ENCODE data around the gene CNOT2. TPM values are rescaled to one million over a fixed set of nuclear protein-coding genes. Genes with fewer than 3 reads are reported as not detected.
"Not testable (repeated sequence)": the region's sequence is repeated elsewhere in the genome, so short reads cannot be mapped to it uniquely, and the experiment has no call there.

Gene CNOT2
- polyA plus RNA-seq, 2 donors = 18.7 to 25.1 TPM

DNA sequence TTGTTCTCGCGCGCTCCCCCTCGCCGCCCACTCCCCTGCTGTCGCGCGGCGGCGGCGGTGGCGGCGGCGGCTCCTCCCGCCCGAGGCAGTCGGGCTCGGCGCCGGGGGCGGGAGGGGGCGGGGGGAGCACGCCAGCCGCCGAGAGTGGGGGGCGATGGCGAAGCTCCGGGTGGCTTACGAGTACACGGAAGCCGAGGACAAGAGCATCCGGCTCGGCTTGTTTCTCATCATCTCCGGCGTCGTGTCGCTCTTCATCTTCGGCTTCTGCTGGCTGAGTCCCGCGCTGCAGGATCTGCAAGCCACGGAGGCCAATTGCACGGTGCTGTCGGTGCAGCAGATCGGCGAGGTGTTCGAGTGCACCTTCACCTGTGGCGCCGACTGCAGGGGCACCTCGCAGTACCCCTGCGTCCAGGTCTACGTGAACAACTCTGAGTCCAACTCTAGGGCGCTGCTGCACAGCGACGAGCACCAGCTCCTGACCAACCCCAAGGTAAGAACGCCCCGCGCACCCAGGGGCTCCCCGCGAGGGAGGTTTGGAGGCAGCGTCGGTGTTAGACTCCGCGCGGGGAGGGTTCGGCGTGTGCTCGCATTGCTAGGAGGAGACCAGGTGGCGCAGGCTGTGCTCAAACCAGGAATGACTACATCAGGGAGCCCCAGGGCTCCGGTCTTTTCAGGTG, 123.5 kb downstream of the CNOT2 start:
- Histone ChIP-seq H3K4me3 (ENCODE audit: low read depth in 1 of 2, low read length in 2 of 2) (peak overlapping the region; percentile 58 to 77), H3K27ac (ENCODE audit: low read depth in 2 of 2, low read length in 1 of 2) (no peak overlapping the region), H3K9me3 (ENCODE audit: control insufficient read depth in 2 of 2, insufficient read depth in 1 of 2, low read depth in 1 of 2, low read length in 1 of 2) (no peaks in the 10 kb centered on the region), H3K36me3 (ENCODE audit: control insufficient read depth in 2 of 2, insufficient read depth in 2 of 2, low read length in 1 of 2) (no peaks in the 10 kb centered on the region), H3K27me3 (ENCODE audit: control insufficient read depth in 1 of 2, insufficient read depth in 2 of 2, low read length in 2 of 2) (peaks cover 0 to 3% of the 10 kb centered on the region in 2 donors), H3K4me1 (ENCODE audit: control insufficient read depth in 2 of 2, insufficient read depth in 2 of 2, low read length in 1 of 2) (peaks cover 3 to 10% of the 10 kb centered on the region in 2 donors)
- WGBS, 2 donors = 1% methylated on average over 60 to 69 of the region's 69 CpGs

DNA sequence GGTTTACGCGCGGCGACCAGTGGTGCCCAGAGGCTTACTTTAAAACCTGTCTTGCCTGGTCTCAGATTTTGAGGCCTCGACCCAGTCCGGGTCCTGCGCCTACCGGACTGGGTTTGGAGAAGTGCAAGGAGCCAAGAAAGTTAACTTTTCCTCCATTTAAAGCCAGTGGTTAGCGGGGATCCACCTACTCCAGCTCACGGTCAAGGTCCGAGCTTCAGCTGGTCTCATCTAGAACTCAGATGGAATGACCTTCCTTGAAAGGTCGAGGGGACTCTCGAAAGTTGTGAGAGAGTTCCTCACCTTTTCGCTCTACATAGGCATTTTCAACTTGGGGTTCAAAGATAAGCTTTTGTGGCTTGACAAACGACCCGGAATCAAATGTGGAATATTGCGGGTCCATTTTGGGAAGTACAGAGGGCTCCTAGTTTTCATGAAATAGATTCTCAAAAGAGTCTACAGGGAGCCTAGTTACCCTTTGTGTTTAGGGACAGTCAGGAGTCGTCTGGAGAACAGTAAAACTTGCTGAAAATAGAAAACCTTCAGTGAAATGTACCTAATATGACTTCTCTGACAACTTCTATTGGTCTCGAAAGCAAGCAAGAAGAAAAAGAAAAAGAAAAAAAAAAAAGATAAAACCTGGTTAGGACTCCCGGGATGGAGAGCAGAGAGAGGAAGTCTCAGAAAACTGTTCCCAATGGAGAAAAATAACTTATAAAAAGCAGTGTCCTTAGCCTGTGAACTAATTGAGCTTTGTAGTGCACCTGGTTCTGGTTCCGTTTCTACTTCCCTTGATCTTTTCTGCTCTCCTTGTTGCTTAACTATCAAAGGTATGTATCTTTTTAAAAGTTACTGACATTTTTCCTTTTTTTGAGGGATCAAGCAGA, 124.3 kb downstream of the CNOT2 start:
- peak overlapping the region in 1 of 2 donors; percentile 22 for H3K27ac ChIP-seq (ENCODE audit: low read depth in 2 of 2, low read length in 1 of 2)
- 11% methylated on average over 21 of the region's 21 CpGs for WGBS, 2 donors
- peaks cover 0 to 3% of the 10 kb centered on the region in 2 donors for H3K27me3 ChIP-seq (ENCODE audit: control insufficient read depth in 1 of 2, insufficient read depth in 2 of 2, low read length in 2 of 2)
- no peaks in the 10 kb centered on the region for H3K9me3 ChIP-seq (ENCODE audit: control insufficient read depth in 2 of 2, insufficient read depth in 1 of 2, low read depth in 1 of 2, low read length in 1 of 2)
- no peaks in the 10 kb centered on the region for H3K36me3 ChIP-seq (ENCODE audit: control insufficient read depth in 2 of 2, insufficient read depth in 2 of 2, low read length in 1 of 2)
- H3K4me3 ChIP-seq (ENCODE audit: low read depth in 1 of 2, low read length in 2 of 2) = peak overlapping the region; percentile 58 to 77
- peaks cover 3 to 10% of the 10 kb centered on the region in 2 donors for H3K4me1 ChIP-seq (ENCODE audit: control insufficient read depth in 2 of 2, insufficient read depth in 2 of 2, low read length in 1 of 2)

DNA sequence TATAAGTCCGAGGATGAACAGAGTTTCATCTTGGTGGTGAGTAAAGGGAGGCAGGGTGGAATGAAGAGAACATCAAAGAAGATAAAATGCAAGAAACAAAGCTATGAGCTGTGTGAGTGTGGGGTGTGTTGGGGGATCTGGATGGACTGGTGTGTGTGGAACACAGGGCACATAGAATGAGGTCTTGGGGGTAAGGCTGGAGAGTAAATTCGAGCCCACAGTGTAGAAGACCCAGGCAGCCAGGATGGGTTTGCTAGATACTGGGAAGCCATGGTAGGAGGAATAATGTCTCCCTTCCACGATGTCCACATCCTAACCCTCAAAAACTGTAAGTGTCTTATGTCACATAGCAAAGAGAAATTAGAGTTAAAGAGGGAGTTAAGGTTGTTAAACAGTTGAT, 129.6 kb downstream of the CNOT2 start:
- H3K36me3 ChIP-seq (ENCODE audit: control insufficient read depth in 2 of 2, insufficient read depth in 2 of 2, low read length in 1 of 2) = no peaks in the 10 kb centered on the region
- no peaks in the 10 kb centered on the region for H3K27me3 ChIP-seq (ENCODE audit: control insufficient read depth in 1 of 2, insufficient read depth in 2 of 2, low read length in 2 of 2)
- H3K27ac ChIP-seq (ENCODE audit: low read depth in 2 of 2, low read length in 1 of 2) = no peak overlapping the region
- no peaks in the 10 kb centered on the region for H3K9me3 ChIP-seq (ENCODE audit: control insufficient read depth in 2 of 2, insufficient read depth in 1 of 2, low read depth in 1 of 2, low read length in 1 of 2)
- no peaks in the 10 kb centered on the region for H3K4me1 ChIP-seq (ENCODE audit: control insufficient read depth in 2 of 2, insufficient read depth in 2 of 2, low read length in 1 of 2)
- 90 to 92% methylated on average over 3 of the region's 3 CpGs for WGBS, 2 donors
- H3K4me3 ChIP-seq (ENCODE audit: low read depth in 1 of 2, low read length in 2 of 2) = no peak overlapping the region

DNA sequence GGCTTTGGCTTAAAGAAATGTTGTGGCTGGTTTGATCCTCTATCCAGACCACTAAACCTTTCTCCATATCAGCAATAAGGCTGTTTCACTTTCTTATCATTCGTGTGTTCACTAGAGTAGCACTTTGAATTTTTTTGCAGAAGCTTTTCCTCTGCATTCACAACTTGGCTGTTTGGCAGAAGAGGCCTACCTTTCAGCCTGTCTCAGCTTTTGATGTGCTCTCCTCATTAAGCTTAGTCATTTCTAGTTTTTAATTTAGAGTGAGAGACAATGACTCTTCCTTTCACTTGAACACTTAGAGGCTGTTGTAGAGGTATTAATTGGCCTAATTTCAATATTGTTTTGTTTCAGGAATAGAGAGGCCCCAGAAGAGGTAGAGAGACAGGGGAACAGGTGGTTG, 136.6 kb downstream of the CNOT2 start:
- Histone ChIP-seq H3K4me3 (ENCODE audit: low read depth in 1 of 2, low read length in 2 of 2) (no peak overlapping the region), H3K27me3 (ENCODE audit: control insufficient read depth in 1 of 2, insufficient read depth in 2 of 2, low read length in 2 of 2) (no peaks in the 10 kb centered on the region), H3K9me3 (ENCODE audit: control insufficient read depth in 2 of 2, insufficient read depth in 1 of 2, low read depth in 1 of 2, low read length in 1 of 2) (no peaks in the 10 kb centered on the region), H3K4me1 (ENCODE audit: control insufficient read depth in 2 of 2, insufficient read depth in 2 of 2, low read length in 1 of 2) (no peaks in the 10 kb centered on the region), H3K36me3 (ENCODE audit: control insufficient read depth in 2 of 2, insufficient read depth in 2 of 2, low read length in 1 of 2) (no peaks in the 10 kb centered on the region), H3K27ac (ENCODE audit: low read depth in 2 of 2, low read length in 1 of 2) (no peak overlapping the region)
- WGBS, 2 donors = 74 to 84% methylated on average over 1 of the region's 1 CpG

DNA sequence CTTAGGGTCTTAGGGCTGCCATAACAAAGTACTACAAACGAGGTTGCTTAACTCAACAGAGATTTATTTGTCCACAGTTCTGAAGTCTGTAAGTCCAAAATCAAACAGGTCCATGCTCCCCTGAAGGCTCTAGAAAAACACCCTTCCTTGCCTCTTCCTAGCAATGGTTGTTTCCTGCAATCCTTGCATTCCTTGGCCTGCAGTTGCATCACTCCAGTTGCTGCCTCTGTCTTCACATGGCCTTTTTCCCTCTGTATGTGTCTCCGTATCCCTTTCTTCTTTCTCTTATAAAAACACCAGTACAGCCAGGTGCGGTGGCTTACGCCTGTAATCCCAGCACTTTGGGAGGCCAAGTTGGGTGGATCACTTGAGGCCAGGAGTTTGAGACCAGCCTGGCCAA, 140.3 kb downstream of the CNOT2 start:
- Histone ChIP-seq H3K4me1 (ENCODE audit: control insufficient read depth in 2 of 2, insufficient read depth in 2 of 2, low read length in 1 of 2) (no peaks in the 10 kb centered on the region), H3K27ac (ENCODE audit: low read depth in 2 of 2, low read length in 1 of 2) (no peak overlapping the region), H3K9me3 (ENCODE audit: control insufficient read depth in 2 of 2, insufficient read depth in 1 of 2, low read depth in 1 of 2, low read length in 1 of 2) (no peaks in the 10 kb centered on the region), H3K27me3 (ENCODE audit: control insufficient read depth in 1 of 2, insufficient read depth in 2 of 2, low read length in 2 of 2) (no peaks in the 10 kb centered on the region), H3K4me3 (ENCODE audit: low read depth in 1 of 2, low read length in 2 of 2) (no peak overlapping the region), H3K36me3 (ENCODE audit: control insufficient read depth in 2 of 2, insufficient read depth in 2 of 2, low read length in 1 of 2) (no peaks in the 10 kb centered on the region)
- WGBS, 2 donors = 92 to 94% methylated on average over 4 of the region's 4 CpGs

DNA sequence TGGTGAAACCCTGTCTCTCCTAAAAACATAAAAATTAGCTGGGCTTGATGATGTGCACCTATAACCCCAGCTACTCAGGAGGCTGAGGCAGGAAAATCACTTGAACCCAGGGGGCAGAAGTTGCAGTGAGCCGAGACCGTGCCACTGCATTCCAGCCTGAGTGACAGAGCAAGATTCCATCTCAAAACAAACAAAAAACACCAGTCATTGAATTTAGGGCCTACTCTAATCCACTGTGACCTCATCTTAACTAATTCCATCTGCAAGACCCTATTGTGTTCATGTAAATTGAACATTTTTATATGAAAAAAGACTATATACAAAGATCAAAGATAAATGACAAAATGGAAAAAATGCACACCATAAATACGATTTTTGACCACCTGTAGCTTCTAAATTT, 140.7 kb downstream of the CNOT2 start:
- Histone ChIP-seq H3K27ac (ENCODE audit: low read depth in 2 of 2, low read length in 1 of 2) (no peak overlapping the region), H3K27me3 (ENCODE audit: control insufficient read depth in 1 of 2, insufficient read depth in 2 of 2, low read length in 2 of 2) (no peaks in the 10 kb centered on the region), H3K36me3 (ENCODE audit: control insufficient read depth in 2 of 2, insufficient read depth in 2 of 2, low read length in 1 of 2) (no peaks in the 10 kb centered on the region), H3K9me3 (ENCODE audit: control insufficient read depth in 2 of 2, insufficient read depth in 1 of 2, low read depth in 1 of 2, low read length in 1 of 2) (no peaks in the 10 kb centered on the region), H3K4me1 (ENCODE audit: control insufficient read depth in 2 of 2, insufficient read depth in 2 of 2, low read length in 1 of 2) (no peaks in the 10 kb centered on the region), H3K4me3 (ENCODE audit: low read depth in 1 of 2, low read length in 2 of 2) (no peak overlapping the region)
- 76 to 77% methylated on average over 3 of the region's 3 CpGs for WGBS, 2 donors

DNA sequence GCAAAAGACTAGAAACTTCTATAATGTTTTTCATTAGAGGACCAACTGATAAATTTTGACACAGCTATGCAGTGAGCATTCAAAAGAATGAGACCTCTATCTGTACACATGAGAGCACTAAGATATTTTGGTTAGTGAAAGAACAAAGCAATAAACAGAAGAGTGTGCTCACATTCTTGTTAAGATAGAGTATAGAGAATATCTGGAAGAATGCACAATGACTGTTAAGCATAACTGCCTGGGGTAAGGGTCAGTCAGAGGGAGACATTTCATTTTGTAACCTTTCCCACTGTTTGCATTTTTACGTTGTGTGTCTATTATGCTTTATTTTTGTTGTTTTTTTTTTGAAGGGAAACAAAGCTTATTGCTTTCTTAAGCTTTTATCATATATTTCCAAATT, 143.5 kb downstream of the CNOT2 start:
- Histone ChIP-seq H3K9me3 (ENCODE audit: control insufficient read depth in 2 of 2, insufficient read depth in 1 of 2, low read depth in 1 of 2, low read length in 1 of 2) (no peaks in the 10 kb centered on the region), H3K27ac (ENCODE audit: low read depth in 2 of 2, low read length in 1 of 2) (no peak overlapping the region), H3K4me3 (ENCODE audit: low read depth in 1 of 2, low read length in 2 of 2) (no peak overlapping the region), H3K36me3 (ENCODE audit: control insufficient read depth in 2 of 2, insufficient read depth in 2 of 2, low read length in 1 of 2) (no peaks in the 10 kb centered on the region), H3K27me3 (ENCODE audit: control insufficient read depth in 1 of 2, insufficient read depth in 2 of 2, low read length in 2 of 2) (no peaks in the 10 kb centered on the region), H3K4me1 (ENCODE audit: control insufficient read depth in 2 of 2, insufficient read depth in 2 of 2, low read length in 1 of 2) (no peaks in the 10 kb centered on the region)
- WGBS, 2 donors = 83 to 91% methylated on average over 1 of the region's 1 CpG

DNA sequence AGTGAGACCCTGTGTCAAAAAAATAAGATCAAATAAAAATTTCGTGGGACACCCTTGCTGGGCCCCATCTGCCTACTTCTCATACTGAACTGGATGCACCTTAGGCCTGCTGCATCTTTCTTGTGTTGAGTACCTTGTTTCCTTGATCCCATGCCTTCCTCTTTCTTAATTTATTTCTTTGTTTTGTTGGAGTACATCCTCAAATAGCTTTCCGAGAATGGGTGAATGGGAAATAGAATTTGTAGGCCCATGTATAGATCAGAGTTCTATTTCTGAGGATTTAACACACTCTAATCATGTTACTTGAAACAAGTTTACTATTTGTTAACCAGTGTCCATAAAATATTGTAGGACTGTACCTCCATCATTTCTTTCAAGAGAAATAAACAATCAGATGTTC, 146.4 kb downstream of the CNOT2 start:
- Histone ChIP-seq H3K4me1 (ENCODE audit: control insufficient read depth in 2 of 2, insufficient read depth in 2 of 2, low read length in 1 of 2) (no peaks in the 10 kb centered on the region), H3K27ac (ENCODE audit: low read depth in 2 of 2, low read length in 1 of 2) (no peak overlapping the region), H3K4me3 (ENCODE audit: low read depth in 1 of 2, low read length in 2 of 2) (no peak overlapping the region), H3K9me3 (ENCODE audit: control insufficient read depth in 2 of 2, insufficient read depth in 1 of 2, low read depth in 1 of 2, low read length in 1 of 2) (no peaks in the 10 kb centered on the region), H3K36me3 (ENCODE audit: control insufficient read depth in 2 of 2, insufficient read depth in 2 of 2, low read length in 1 of 2) (no peaks in the 10 kb centered on the region), H3K27me3 (ENCODE audit: control insufficient read depth in 1 of 2, insufficient read depth in 2 of 2, low read length in 2 of 2) (no peaks in the 10 kb centered on the region)
- whole genome bisulfite sequencing, 2 donors = 82 to 87% methylated on average over 2 of the region's 2 CpGs

DNA sequence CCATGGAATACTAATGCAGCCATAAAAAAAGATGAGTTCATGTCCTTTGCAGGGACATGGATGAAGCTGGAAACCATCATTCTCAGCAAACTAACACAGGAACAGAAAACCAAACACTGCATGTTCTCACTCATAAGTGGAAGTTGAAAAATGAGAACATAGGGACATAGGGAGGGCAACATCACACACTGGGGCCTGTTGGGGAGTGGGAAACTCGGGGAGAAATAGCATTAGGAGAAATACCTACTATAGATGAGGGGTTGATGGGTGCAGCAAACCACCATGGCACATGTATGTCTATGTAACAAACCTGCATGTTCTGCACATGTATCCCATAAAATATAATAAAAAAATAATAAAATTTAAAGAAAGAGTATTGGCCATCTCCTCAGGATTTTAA, 149.4 kb downstream of the CNOT2 start:
- H3K36me3 ChIP-seq (ENCODE audit: control insufficient read depth in 2 of 2, insufficient read depth in 2 of 2, low read length in 1 of 2); H3K9me3 ChIP-seq (ENCODE audit: control insufficient read depth in 2 of 2, insufficient read depth in 1 of 2, low read depth in 1 of 2, low read length in 1 of 2); H3K27ac ChIP-seq (ENCODE audit: low read depth in 2 of 2, low read length in 1 of 2); H3K4me3 ChIP-seq (ENCODE audit: low read depth in 1 of 2, low read length in 2 of 2); H3K27me3 ChIP-seq (ENCODE audit: control insufficient read depth in 1 of 2, insufficient read depth in 2 of 2, low read length in 2 of 2); H3K4me1 ChIP-seq (ENCODE audit: control insufficient read depth in 2 of 2, insufficient read depth in 2 of 2, low read length in 1 of 2): not testable (repeated sequence)
- WGBS, 2 donors = 55 to 63% methylated on average over 1 of the region's 1 CpG

All from esophagus (tissue), 2 donors.